ENCODE data around the gene CPA5.

The CPA5 gene

GRCh38 chr7:130401101-130401500 is 56.5 kb downstream of the CPA5 start:
- no peak for DNase-seq

GRCh38 chr7:130401578-130401977 is 57.0 kb downstream of the CPA5 start:
- no peak for DNase-seq

GRCh38 chr7:130405003-130405402 is 60.4 kb downstream of the CPA5 start:
- DNase-seq: no peak

- DNase-seq: no peak
Observed at GRCh38 chr7:130409067-130409711, 64.6 kb downstream of the CPA5 start.

GRCh38 chr7:130409712-130410072 is 65.1 kb downstream of the CPA5 start:
- no peak for DNase-seq

- DNase-seq: no peak
Observed at GRCh38 chr7:130410868-130411541, 66.4 kb downstream of the CPA5 start.

- DNase-seq: no peak
Observed at GRCh38 chr7:130413201-130413600, 68.6 kb downstream of the CPA5 start.

- DNase-seq: no peak
Observed at GRCh38 chr7:130415006-130415405, 70.4 kb downstream of the CPA5 start.

GRCh38 chr7:130417213-130417612 is 72.6 kb downstream of the CPA5 start:
- no peak for DNase-seq

GRCh38 chr7:130418306-130418705 is 73.7 kb downstream of the CPA5 start:
- no peak for DNase-seq
